Measurements from ENCODE around the gene OIP5.

DNA sequence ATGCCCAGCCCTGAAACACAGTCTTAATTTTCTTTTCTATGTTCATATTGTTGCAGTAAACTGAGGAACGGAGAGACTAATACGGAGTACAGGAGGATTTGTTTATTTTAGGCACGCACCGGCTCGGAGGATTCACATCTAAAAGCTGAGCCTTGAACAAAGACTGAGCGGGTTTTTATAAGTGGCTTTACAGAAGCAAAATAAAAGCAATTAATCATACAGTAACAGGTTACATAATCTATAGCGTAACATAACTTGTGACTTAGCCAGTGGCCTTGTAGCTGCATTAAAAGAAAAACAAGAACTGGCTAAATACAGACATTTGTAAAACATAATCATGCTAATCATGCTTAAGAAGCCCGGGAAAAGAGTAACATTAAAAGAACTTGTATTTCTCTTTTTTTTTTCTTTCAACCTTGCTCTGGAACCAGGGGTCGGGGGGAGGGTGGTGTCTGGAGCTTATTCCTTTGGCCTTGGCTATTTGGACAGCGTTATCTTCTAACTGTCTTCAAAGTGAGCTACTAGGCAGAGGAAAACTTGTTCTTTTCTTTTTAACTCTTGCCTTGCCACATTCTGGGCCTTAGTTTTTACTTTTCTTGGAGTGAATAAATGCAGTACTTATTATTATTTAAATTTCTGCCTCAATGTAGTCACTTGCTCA, 17.8 kb upstream of the OIP5 start:
- TF ChIP-seq EGR1 (IDR thresholded peaks at IDR 0.05; ENCODE audit: borderline replicate concordance in 1 of 2, low read depth in 2 of 2, low read length in 2 of 2) (no peak), NR2C1 (IDR thresholded peaks at IDR 0.05) (no peak), CHD4 (IDR thresholded peaks at IDR 0.05) (no peak), MXI1 (IDR thresholded peaks at IDR 0.05; ENCODE audit: low read depth, low read length) (no peak), POLR2A (IDR thresholded peaks at IDR 0.05; ENCODE audit: low read depth, low read length) (no peak)
- TF ChIP-seq, protein P1, sequence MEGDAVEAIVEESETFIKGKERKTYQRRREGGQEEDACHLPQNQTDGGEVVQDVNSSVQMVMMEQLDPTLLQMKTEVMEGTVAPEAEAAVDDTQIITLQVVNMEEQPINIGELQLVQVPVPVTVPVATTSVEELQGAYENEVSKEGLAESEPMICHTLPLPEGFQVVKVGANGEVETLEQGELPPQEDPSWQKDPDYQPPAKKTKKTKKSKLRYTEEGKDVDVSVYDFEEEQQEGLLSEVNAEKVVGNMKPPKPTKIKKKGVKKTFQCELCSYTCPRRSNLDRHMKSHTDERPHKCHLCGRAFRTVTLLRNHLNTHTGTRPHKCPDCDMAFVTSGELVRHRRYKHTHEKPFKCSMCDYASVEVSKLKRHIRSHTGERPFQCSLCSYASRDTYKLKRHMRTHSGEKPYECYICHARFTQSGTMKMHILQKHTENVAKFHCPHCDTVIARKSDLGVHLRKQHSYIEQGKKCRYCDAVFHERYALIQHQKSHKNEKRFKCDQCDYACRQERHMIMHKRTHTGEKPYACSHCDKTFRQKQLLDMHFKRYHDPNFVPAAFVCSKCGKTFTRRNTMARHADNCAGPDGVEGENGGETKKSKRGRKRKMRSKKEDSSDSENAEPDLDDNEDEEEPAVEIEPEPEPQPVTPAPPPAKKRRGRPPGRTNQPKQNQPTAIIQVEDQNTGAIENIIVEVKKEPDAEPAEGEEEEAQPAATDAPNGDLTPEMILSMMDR (IDR thresholded peaks at IDR 0.05 in 2 of 3, conservative IDR thresholded peaks at IDR 0.05 in 1 of 3; ENCODE audit: control insufficient read depth in 2 of 3, extremely low read depth in 1 of 3, insufficient read depth in 1 of 3, low read depth in 3 of 3, low read length in 3 of 3): no peak
